HepG2 (cell line): ENCODE measurements around the gene THSD8. TPM values are rescaled to one million over a fixed set of nuclear protein-coding genes. Genes with fewer than 3 reads are reported as not detected.

Experiments used
- KLF6 ChIP-seq: IDR thresholded peaks from 2 replicates; pipeline ENCODE4 v1.8.0; 2016; ENCODE audit warnings: missing biosample characterization, missing genetic modification reagents
- MZF1 ChIP-seq: sonication (generic); formaldehyde crosslinking; IDR thresholded peaks from 2 replicates; pipeline ENCODE4 v1.8.1; 2023; ENCODE audit warnings: mild to moderate bottlenecking, missing genetic modification reagents, borderline replicate concordance
- SALL2 ChIP-seq: sonication (generic); formaldehyde crosslinking; IDR thresholded peaks from 2 replicates; pipeline ENCODE4 v1.8.1; 2023; ENCODE audit warnings: mild to moderate bottlenecking, missing genetic modification reagents, inconsistent platforms
- SKIL ChIP-seq: sonication (generic); formaldehyde crosslinking; IDR thresholded peaks from 2 replicates; pipeline ENCODE4 v1.8.0; 2022; ENCODE audit warnings: missing genetic modification reagents, mild to moderate bottlenecking, moderate library complexity, borderline replicate concordance
- ZBTB4 ChIP-seq: sonication (generic); formaldehyde crosslinking; IDR thresholded peaks from 2 replicates; pipeline ENCODE4 v1.4.0; 2020; ENCODE audit warnings: missing genetic modification reagents, mild to moderate bottlenecking, borderline replicate concordance
- ZNF331 ChIP-seq: sonication (generic); formaldehyde crosslinking; IDR thresholded peaks from 2 replicates; pipeline ENCODE4 v1.4.0; 2020; ENCODE audit warnings: missing genetic modification reagents
- ZNF567 ChIP-seq: sonication (generic); formaldehyde crosslinking; IDR thresholded peaks from 2 replicates; pipeline ENCODE4 v1.8.1; 2023; ENCODE audit warnings: mild to moderate bottlenecking, missing genetic modification reagents, borderline replicate concordance
- ZNF629 ChIP-seq: sonication (generic); formaldehyde crosslinking; conservative IDR thresholded peaks from 2 replicates; pipeline ENCODE4 v1.5.0; 2020; ENCODE audit warnings: missing genetic modification reagents
- polyA plus RNA-seq, 8 experiments: library from polyadenylated mRNA; depleted of rRNA in 3 of 8; stranded (reverse) in 7 of 8; unstranded in 1 of 8; fragments of >200 nt; fragmentation: Illumina TruSeq in 4 of 8; extraction: Trizol in 4 of 8; gene quantifications; 2 replicates each; pipeline versions ENCODE4 v1.2.1 to v1.2.3, GENCODE V29; 2011 to 2016; ENCODE audit warnings: low read depth in 4 of 8, missing spikeins in 1 of 8, mixed read lengths in 1 of 8; ENCODE audit not compliant: insufficient read depth in 1 of 8
- total RNA-seq, 5 experiments: library from RNA; depleted of rRNA; stranded (reverse); fragments of >200 nt; fragmentation: Illumina TruSeq; extraction: Trizol; gene quantifications; 2 replicates each; pipeline ENCODE4 v1.2.3, GENCODE V29; 2016; ENCODE audit warnings: low read depth in 1 of 5
- TF ChIP-seq, protein P1 (sequence below): sonication (generic); formaldehyde crosslinking; IDR thresholded peaks from 2 replicates; pipeline ENCODE4 v1.5.0; 2020; ENCODE audit warnings: mild to moderate bottlenecking, missing genetic modification reagents, borderline replicate concordance
- TF ChIP-seq, protein P2 (sequence below): sonication (generic); formaldehyde crosslinking; IDR thresholded peaks from 2 replicates; pipeline ENCODE4 v1.4.0; 2020; ENCODE audit warnings: missing genetic modification reagents
- TF ChIP-seq, protein P3 (sequence below): sonication (generic); formaldehyde crosslinking; IDR thresholded peaks from 2 replicates; pipeline ENCODE4 v1.5.1; 2020; ENCODE audit warnings: missing genetic modification reagents, mild to moderate bottlenecking, borderline replicate concordance
- TF ChIP-seq, protein P4 (sequence below): sonication (generic); formaldehyde crosslinking; IDR thresholded peaks from 2 replicates; pipeline ENCODE4 v1.5.1; 2020; ENCODE audit warnings: mild to moderate bottlenecking, missing genetic modification reagents, borderline replicate concordance

The THSD8 gene
- total and polyA plus RNA-seq, 2 of the 13 experiments (the other 11 are each of a cell fraction or from before 2014, with no cell fraction given), result 4.8 to 14.9 TPM

GRCh38 chr19:12789098-12789903 lies 12.6 kb upstream of the THSD8 start (continued):
- TF ChIP-seq, protein P1, sequence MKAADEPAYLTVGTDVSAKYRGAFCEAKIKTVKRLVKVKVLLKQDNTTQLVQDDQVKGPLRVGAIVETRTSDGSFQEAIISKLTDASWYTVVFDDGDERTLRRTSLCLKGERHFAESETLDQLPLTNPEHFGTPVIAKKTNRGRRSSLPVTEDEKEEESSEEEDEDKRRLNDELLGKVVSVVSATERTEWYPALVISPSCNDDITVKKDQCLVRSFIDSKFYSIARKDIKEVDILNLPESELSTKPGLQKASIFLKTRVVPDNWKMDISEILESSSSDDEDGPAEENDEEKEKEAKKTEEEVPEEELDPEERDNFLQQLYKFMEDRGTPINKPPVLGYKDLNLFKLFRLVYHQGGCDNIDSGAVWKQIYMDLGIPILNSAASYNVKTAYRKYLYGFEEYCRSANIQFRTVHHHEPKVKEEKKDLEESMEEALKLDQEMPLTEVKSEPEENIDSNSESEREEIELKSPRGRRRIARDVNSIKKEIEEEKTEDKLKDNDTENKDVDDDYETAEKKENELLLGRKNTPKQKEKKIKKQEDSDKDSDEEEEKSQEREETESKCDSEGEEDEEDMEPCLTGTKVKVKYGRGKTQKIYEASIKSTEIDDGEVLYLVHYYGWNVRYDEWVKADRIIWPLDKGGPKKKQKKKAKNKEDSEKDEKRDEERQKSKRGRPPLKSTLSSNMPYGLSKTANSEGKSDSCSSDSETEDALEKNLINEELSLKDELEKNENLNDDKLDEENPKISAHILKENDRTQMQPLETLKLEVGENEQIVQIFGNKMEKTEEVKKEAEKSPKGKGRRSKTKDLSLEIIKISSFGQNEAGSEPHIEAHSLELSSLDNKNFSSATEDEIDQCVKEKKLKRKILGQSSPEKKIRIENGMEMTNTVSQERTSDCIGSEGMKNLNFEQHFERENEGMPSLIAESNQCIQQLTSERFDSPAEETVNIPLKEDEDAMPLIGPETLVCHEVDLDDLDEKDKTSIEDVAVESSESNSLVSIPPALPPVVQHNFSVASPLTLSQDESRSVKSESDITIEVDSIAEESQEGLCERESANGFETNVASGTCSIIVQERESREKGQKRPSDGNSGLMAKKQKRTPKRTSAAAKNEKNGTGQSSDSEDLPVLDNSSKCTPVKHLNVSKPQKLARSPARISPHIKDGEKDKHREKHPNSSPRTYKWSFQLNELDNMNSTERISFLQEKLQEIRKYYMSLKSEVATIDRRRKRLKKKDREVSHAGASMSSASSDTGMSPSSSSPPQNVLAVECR (CRISPR knock-in tag), result no peak
- TF ChIP-seq ZBTB4 (no peak), ZNF331 (CRISPR knock-in tag) (no peak), SKIL (peak; percentile 35; the same call in 1 of the 2 replicates), ZNF629 (CRISPR knock-in tag) (no peak), SALL2 (CRISPR knock-in tag) (no peak), MZF1 (CRISPR knock-in tag) (no peak), ZNF567 (CRISPR knock-in tag) (no peak), KLF6 (CRISPR knock-in tag) (no peak)
- TF ChIP-seq, protein P2, sequence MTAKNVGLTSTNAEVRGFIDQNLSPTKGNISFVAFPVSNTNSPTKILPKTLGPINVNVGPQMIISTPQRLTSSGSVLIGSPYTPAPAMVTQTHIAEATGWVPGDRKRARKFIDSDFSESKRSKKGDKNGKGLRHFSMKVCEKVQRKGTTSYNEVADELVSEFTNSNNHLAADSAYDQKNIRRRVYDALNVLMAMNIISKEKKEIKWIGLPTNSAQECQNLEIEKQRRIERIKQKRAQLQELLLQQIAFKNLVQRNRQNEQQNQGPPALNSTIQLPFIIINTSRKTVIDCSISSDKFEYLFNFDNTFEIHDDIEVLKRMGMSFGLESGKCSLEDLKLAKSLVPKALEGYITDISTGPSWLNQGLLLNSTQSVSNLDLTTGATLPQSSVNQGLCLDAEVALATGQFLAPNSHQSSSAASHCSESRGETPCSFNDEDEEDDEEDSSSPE (CRISPR knock-in tag), result 0 out of 2 replicates have a peak, but pooled peaks have one; percentile 7
- TF ChIP-seq, protein P3, sequence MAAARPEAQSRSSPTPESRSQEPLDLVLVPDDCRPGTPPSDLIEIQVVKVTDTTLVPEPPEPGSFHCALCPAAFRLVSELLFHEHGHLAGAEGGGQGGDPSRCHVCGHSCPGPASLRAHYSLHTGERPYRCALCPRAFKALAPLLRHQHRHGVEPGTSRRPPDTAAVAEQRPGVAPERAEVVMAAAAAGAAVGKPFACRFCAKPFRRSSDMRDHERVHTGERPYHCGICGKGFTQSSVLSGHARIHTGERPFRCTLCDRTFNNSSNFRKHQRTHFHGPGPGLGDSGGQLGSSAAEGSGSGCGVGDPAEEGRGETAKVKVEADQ (CRISPR knock-in tag), result no peak
- TF ChIP-seq, protein P4, sequence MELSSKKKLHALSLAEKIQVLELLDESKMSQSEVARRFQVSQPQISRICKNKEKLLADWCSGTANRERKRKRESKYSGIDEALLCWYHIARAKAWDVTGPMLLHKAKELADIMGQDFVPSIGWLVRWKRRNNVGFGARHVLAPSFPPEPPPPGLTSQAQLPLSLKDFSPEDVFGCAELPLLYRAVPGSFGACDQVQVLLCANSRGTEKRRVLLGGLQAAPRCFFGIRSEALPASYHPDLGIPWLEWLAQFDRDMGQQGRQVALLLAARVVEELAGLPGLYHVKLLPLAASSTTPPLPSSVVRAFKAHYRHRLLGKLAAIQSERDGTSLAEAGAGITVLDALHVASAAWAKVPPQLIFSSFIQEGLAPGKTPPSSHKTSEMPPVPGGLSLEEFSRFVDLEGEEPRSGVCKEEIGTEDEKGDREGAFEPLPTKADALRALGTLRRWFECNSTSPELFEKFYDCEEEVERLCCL, result no peak
